Measurements from ENCODE around the gene ARVCF. TPM values are rescaled to one million over a fixed set of nuclear protein-coding genes. Genes with fewer than 3 reads are reported as not detected.

ARVCF gene
- total RNA-seq, 2 experiments from 2014 or later = 1.5 to 2.4 TPM

- no peaks in the 10 kb centered on the region for H3K36me3 Mint-ChIP-seq
- no peaks in the 10 kb centered on the region for H3K9me3 Mint-ChIP-seq
- peak overlapping the region; percentile 23 for H3K4me3 Mint-ChIP-seq
- H3K27ac Mint-ChIP-seq = no peak overlapping the region
- ChIA-PET CTCF (interaction anchor here (2.4 kb wide), 1 partner anchor 45 kb away, joined by 15 read pairs; no protein-coding TSS in a partner anchor), POLR2A (no interaction called here)
- peaks cover 13% of the 10 kb centered on the region for H3K4me1 Mint-ChIP-seq (ENCODE audit: low read depth)
- H3K27me3 Mint-ChIP-seq = peaks cover 2% of the 10 kb centered on the region
- intact Hi-C loops (cut with micrococcal nuclease) = no loop called here
- DNase-seq = peak; percentile 28
These were observed 471 bp downstream of the ARVCF start for GRCh38 chr22:20015971-20016733.

GRCh38 chr22:20015187-20015625 lies 1.4 kb downstream of the ARVCF start:
- ChIA-PET CTCF (interaction anchor here (1.2 to 2.4 kb wide), 2 partner anchors 45 to 96 kb away, joined by 3 to 15 read pairs; no protein-coding TSS in a partner anchor), POLR2A (no interaction called here)
- Mint-ChIP-seq H3K27ac (no peak overlapping the region), H3K9me3 (no peaks in the 10 kb centered on the region), H3K27me3 (peaks cover 2% of the 10 kb centered on the region), H3K4me3 (peak overlapping the region; percentile 44), H3K36me3 (no peaks in the 10 kb centered on the region), H3K4me1 (ENCODE audit: low read depth) (peaks cover 10% of the 10 kb centered on the region)
- intact Hi-C loops (cut with micrococcal nuclease) = no loop called here
- no peak for DNase-seq

- no peak for DNase-seq
- no peaks in the 10 kb centered on the region for H3K9me3 Mint-ChIP-seq
- POLR2A ChIA-PET = no interaction called here
- H3K4me3 Mint-ChIP-seq = no peak overlapping the region
- no peaks in the 10 kb centered on the region for H3K36me3 Mint-ChIP-seq
- peaks cover 7% of the 10 kb centered on the region for H3K4me1 Mint-ChIP-seq (ENCODE audit: low read depth)
- peaks cover 2% of the 10 kb centered on the region for H3K27me3 Mint-ChIP-seq
- no peak overlapping the region for H3K27ac Mint-ChIP-seq
- CTCF ChIA-PET = interaction anchor here (1.2 to 2.4 kb wide), 3 partner anchors 44 to 96 kb away, joined by 3 to 15 read pairs (median 3); no protein-coding TSS in a partner anchor
- intact Hi-C loops (cut with micrococcal nuclease) = no loop called here
These were observed 2.0 kb downstream of the ARVCF start for GRCh38 chr22:20014526-20015186.

GRCh38 chr22:20013382-20013871 lies 3.2 kb downstream of the ARVCF start:
- H3K27ac Mint-ChIP-seq = no peak overlapping the region
- no peaks in the 10 kb centered on the region for H3K36me3 Mint-ChIP-seq
- H3K27me3 Mint-ChIP-seq = peaks cover 2% of the 10 kb centered on the region
- H3K4me1 Mint-ChIP-seq (ENCODE audit: low read depth) = peaks cover 7% of the 10 kb centered on the region
- no peak overlapping the region for H3K4me3 Mint-ChIP-seq
- intact Hi-C loops (cut with micrococcal nuclease) = no loop called here
- POLR2A ChIA-PET = no interaction called here
- CTCF ChIA-PET = interaction anchor here (0.6 to 1.6 kb wide), 9 partner anchors 9 to 756 kb away, joined by 3 to 5 read pairs (median 3); no protein-coding TSS in a partner anchor
- DNase-seq = peak; percentile 44
- no peaks in the 10 kb centered on the region for H3K9me3 Mint-ChIP-seq

GRCh38 chr22:20012741-20013331 lies 3.8 kb downstream of the ARVCF start:
- intact Hi-C loops (cut with micrococcal nuclease) = no loop called here
- H3K9me3 Mint-ChIP-seq = no peaks in the 10 kb centered on the region

GRCh38 chr22:20011993-20012740 lies 4.5 kb downstream of the ARVCF start:
- Mint-ChIP-seq H3K4me3 (no peak overlapping the region), H3K9me3 (no peaks in the 10 kb centered on the region), H3K27me3 (peaks cover 2% of the 10 kb centered on the region), H3K4me1 (ENCODE audit: low read depth) (peaks cover 2% of the 10 kb centered on the region), H3K36me3 (no peaks in the 10 kb centered on the region), H3K27ac (no peak overlapping the region)
- no peak for DNase-seq
- intact Hi-C loops (cut with micrococcal nuclease) = no loop called here
- ChIA-PET CTCF (interaction anchor here (0.6 to 1.6 kb wide), 5 partner anchors 21 to 59 kb away, joined by 3 to 5 read pairs (median 3); no protein-coding TSS in a partner anchor), POLR2A (no interaction called here)

More at GRCh38 chr22:20012741-20013331, 3.8 kb downstream of the ARVCF start:
- H3K27me3 Mint-ChIP-seq = peaks cover 2% of the 10 kb centered on the region
- CTCF ChIA-PET = interaction anchor here (0.6 to 1.6 kb wide), 9 partner anchors 10 to 755 kb away, joined by 3 to 5 read pairs (median 3); no protein-coding TSS in a partner anchor
- H3K36me3 Mint-ChIP-seq = no peaks in the 10 kb centered on the region
- H3K27ac Mint-ChIP-seq = no peak overlapping the region
- DNase-seq = no peak
- no peak overlapping the region for H3K4me3 Mint-ChIP-seq
- peaks cover 7% of the 10 kb centered on the region for H3K4me1 Mint-ChIP-seq (ENCODE audit: low read depth)
- POLR2A ChIA-PET = no interaction called here

- Mint-ChIP-seq H3K27me3 (peaks cover 2% of the 10 kb centered on the region), H3K4me1 (ENCODE audit: low read depth) (no peaks in the 10 kb centered on the region), H3K27ac (no peak overlapping the region), H3K9me3 (no peaks in the 10 kb centered on the region), H3K36me3 (no peaks in the 10 kb centered on the region), H3K4me3 (no peak overlapping the region)
- intact Hi-C loops (cut with micrococcal nuclease) = no loop called here
- DNase-seq = no peak
- CTCF ChIA-PET = interaction anchor here (0.6 kb wide), 1 partner anchor 42 kb away, joined by 3 read pairs; no protein-coding TSS in a partner anchor
- POLR2A ChIA-PET = no interaction called here
These were observed 5.3 kb downstream of the ARVCF start for GRCh38 chr22:20011123-20011992.

GRCh38 chr22:20010307-20011122 lies 6.1 kb downstream of the ARVCF start:
- no peak overlapping the region for H3K27ac Mint-ChIP-seq
- ChIA-PET POLR2A (no interaction called here), CTCF (interaction anchor here (0.6 kb wide), 1 partner anchor 42 kb away, joined by 3 read pairs; no protein-coding TSS in a partner anchor)

GRCh38 chr22:20009582-20010306 lies 6.9 kb downstream of the ARVCF start:
- no peak overlapping the region for H3K27ac Mint-ChIP-seq
- H3K27me3 Mint-ChIP-seq = no peaks in the 10 kb centered on the region
- ChIA-PET CTCF (no interaction called here), POLR2A (no interaction called here)
- H3K36me3 Mint-ChIP-seq = no peaks in the 10 kb centered on the region
- H3K9me3 Mint-ChIP-seq = peaks cover under 1% of the 10 kb centered on the region
- intact Hi-C loops (cut with micrococcal nuclease) = no loop called here
- H3K4me1 Mint-ChIP-seq (ENCODE audit: low read depth) = no peaks in the 10 kb centered on the region
- DNase-seq = no peak
- H3K4me3 Mint-ChIP-seq = no peak overlapping the region

More at GRCh38 chr22:20010307-20011122, 6.1 kb downstream of the ARVCF start:
- Mint-ChIP-seq H3K9me3 (no peaks in the 10 kb centered on the region), H3K27me3 (peaks cover 2% of the 10 kb centered on the region), H3K36me3 (no peaks in the 10 kb centered on the region), H3K4me3 (no peak overlapping the region), H3K4me1 (ENCODE audit: low read depth) (no peaks in the 10 kb centered on the region)
- DNase-seq = no peak
- intact Hi-C loops (cut with micrococcal nuclease) = no loop called here

GRCh38 chr22:20009018-20009491 lies 7.6 kb downstream of the ARVCF start:
- no peak overlapping the region for H3K27ac Mint-ChIP-seq

More at GRCh38 chr22:20009018-20009491, 7.6 kb downstream of the ARVCF start:
- ChIA-PET POLR2A (no interaction called here), CTCF (no interaction called here)
- no peak overlapping the region for H3K4me3 Mint-ChIP-seq
- H3K4me1 Mint-ChIP-seq (ENCODE audit: low read depth) = no peaks in the 10 kb centered on the region
- DNase-seq = no peak
- no peaks in the 10 kb centered on the region for H3K36me3 Mint-ChIP-seq
- intact Hi-C loops (cut with micrococcal nuclease) = no loop called here
- peaks cover 6% of the 10 kb centered on the region for H3K9me3 Mint-ChIP-seq
- H3K27me3 Mint-ChIP-seq = no peaks in the 10 kb centered on the region
